GM21737 (cell line): Measurements from ENCODE around the gene AQP7.
"Not testable (repeated sequence)": the region's sequence is repeated elsewhere in the genome, so short reads cannot be mapped to it uniquely, and the experiment has no call there.

Source experiments
- ATAC-seq: cut with Tn5 transposase; IDR thresholded peaks from one replicate; pipeline ENCODE4 v1.9.1; 2021; ENCODE audit warnings: mild to moderate bottlenecking, moderate library complexity; ENCODE audit not compliant: unreplicated experiment

AQP7 gene

GRCh38 chr9:33434317-33435105 is 32.1 kb upstream of the AQP7 start:
- ATAC-seq: no peak

- ATAC-seq: no peak
Observed at GRCh38 chr9:33433871-33434270, 31.5 kb upstream of the AQP7 start.

DNA sequence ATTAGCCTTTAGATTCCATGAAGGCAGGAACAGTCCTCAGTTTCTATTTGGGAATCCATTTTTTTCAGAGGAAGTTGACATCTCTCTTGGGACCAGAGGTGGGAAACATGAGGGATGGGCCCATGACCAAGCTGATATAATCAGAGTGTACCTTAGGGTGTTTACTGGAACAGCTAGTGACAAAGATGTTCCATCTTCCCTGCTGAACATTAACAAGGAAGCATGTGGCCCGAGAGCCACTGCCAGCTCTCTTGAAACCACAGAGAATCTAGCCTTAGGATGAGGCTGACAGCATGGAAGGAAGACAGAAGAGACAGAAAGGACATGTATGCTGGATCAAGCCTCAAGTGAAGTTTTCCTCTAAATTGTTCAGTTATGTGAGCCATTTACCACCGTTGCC is 29.1 kb upstream of the AQP7 start:
- no peak for ATAC-seq

GRCh38 chr9:33430942-33431341 is 28.6 kb upstream of the AQP7 start:
- no peak for ATAC-seq

DNA sequence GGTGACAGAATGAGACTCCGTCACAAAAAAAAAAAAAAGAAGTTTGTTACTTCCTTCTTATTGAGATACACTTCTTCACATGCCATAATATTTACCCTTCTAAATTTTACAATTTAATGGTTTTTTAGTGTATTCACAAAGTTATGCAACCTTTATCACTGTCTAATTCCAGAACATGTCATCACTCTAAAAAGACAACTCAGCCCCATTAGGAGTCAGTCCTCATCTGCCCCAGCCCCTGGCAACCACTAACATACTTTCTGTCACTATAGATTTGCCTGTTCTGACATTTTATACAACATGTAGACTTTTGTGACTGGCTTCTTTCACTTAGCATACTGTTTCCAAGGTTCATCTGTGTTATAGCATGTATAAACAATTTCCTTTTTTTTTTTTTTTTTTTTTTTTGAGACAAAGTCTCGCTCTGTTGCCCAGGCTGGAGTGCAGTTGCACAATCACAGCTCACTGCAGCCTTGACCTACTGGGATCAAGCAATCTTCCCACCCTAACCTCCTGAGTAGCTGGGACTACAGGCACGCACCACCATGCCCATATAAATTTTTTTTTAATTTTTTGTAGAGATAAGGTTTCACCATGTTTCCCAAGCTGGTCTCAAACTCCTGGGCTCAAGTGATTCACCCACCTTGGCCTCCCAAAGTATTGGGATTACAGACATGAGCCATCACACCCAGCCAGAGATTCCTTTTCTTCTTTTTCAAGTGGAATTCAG is 27.1 kb upstream of the AQP7 start:
- no peak for ATAC-seq

DNA sequence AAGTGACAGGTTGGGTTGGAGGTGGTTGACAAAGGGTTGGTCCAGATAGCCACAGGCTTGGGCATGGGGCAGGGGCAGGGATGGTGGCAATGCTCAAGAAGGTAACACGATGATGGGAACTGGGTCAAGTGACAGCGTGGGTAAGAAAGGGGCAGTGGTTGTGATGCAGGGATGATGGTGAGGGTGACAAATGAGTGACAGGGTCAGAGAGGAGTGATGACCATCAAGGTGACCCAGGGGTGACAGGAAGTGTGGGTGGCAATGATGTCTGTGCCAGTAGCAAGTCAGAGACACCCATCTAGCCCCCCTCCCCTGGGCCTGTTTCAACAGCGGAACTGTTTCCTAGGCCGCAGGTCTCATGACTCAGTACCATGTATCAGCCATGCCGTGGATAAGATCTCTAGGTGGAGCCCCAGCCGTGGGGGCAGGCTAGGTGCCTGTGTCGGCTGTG is 24.5 kb upstream of the AQP7 start:
- ATAC-seq: no peak

- ATAC-seq: no peak
Observed at GRCh38 chr9:33425128-33425533, 22.8 kb upstream of the AQP7 start.

DNA sequence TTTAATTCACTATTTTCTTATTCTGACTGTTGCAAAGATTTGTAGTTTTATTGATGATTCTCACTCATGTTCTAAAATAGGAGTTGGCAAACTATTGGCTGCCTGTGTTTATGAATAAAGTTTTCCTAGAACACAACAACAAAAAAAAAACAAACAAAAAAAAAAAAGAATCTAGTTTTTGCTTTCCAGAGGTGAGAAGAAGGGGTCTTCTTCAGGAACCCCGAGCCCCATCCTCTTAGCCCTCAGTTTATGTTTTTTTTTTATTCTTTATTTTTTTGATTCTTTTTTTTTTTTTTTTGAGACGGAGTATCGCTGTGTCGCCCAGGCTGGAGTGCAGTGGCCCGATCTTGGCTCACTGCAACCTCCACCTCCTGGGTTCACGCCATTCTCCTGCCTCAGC is 22.1 kb upstream of the AQP7 start:
- ATAC-seq: not testable (repeated sequence)

DNA sequence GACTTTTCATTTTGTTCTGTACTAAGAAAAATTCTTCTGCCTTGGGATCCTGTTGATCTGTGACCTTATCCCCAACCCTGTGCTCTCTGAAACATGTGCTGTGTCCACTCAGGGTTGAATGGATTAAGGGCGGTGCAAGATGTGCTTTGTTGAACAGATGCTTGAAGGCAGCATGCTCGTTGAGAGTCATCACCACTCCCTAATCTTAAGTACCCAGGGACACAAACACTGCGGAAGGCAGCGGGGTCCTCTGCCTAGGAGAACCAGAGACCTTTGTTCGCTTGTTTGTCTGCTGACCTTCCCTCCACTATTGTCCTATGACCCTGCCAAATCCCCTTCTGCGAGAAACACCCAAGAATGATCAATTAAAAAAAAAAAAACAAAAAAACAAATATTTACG is 21.7 kb upstream of the AQP7 start:
- ATAC-seq: not testable (repeated sequence)

DNA sequence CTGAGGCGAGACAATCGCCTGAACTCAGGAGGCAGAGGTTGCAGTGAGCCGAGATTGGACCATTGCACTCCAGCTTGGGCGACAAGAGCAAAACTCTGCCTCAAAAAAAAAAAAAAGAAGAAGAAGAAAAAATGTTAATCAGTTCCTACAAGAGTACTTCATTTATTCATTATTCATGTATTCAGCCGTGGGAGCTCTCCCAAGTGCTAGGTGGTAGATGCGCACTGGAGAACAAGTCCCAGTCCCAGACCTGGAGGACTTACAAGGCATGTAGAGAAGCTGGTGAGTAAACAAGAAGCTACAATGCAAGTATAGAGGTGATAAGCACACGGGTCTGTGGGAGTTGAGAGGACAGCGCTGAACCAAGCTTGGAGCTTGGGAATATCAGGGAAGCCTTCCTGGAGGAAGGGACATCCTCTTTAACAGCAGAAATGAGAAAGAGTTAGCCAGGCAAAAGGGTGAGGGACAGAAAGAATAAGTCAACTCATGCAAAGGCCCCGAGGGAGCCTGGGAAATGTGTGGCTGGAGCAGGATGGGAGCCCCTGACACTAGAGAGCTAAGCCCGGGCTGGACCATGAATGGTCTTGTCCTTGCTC is 17.4 kb upstream of the AQP7 start:
- no peak for ATAC-seq

DNA sequence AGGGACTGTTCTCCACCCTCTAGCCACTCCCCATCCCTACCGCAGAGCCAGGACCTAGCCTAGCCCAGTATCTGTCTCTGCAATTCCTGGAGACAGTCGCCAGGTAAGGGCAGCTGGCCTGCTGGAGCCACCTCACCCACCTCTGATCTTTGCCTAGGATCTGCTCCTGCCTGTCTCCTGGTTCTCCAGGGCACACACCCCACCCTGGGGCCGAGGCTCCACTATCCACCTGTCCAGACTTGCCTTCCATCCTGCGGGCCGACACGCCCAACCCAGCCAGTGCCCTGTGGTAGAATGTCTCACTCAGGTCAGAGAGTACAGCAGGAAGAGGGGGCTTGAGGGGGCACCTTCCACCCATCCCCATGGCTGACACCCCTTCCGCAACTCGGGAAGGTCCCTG is 15.7 kb upstream of the AQP7 start:
- ATAC-seq: no peak

DNA sequence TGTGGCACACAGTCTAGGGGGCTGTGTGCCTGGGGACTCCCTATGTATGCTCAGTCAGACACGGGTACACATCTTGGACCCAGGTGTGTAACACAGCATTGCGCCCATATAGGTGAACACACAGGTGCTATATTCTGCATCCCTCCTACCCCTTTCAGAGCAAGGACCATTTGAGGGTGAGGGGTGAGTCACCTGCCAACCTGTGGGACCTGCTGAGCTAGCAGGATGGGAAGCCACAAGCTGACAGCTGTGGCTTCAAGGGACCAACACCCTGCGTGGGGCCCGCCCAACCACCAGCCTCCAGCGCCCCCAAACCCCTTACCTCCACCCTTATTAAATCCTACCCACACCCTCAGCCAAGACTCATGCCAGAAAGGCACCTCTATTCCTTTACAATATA is 14.6 kb upstream of the AQP7 start:
- ATAC-seq: no peak

DNA sequence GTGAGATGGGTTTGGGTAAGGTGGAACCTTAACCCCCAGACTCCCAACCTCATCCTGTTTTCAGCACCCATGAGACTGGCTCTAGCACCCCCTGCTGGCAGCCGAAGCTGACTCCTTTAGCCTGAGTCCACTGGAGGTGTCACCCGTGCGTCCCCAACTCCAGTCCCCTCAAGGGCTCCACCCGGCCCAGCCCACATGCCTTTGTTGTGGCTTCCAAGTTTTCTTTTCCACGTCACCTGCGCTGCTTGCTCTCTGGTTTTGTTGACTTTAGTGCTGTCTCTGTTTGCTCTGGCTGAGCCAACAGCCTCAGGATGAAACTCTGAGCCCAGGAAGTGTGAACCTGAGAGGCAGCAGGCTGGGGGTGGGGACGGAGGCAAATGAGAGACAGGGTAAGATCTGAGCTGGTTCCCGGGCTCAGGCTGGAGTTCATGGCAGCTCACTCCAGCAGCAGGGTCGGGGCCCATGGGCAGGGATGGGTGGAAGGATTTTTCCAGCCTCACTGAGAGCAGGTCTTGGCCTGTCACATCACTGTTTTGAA is 13.2 kb upstream of the AQP7 start:
- no peak for ATAC-seq

DNA sequence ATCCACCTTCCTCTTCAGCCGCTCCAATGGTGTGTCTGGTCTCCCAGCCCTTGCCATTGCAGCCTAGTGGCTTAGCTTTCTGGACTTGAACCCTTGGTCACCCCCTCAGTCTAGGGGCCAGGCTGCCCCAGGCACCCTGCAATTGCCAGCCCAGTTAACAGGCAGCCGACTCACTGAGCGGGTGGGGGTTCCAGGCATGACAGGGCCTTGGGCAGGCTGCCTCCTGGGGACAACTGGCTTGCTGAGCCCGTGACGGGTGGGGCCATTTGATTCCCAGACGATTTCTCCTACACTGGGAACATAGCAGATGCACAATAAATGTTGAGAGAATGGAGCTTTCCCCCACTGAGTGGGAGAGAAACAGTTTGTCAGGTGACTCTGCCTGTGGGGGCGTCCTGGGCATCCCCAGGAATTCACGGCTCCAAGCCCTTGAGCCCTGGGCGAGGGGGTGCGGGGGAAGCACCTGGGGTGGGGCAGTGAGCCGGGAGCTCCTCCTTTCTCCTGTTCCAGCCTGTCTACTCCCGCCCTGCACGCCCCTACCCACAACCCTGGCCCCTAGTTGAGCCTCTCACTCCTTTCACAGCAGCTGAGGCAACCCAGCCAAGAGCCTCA is 12.6 kb upstream of the AQP7 start:
- no peak for ATAC-seq

DNA sequence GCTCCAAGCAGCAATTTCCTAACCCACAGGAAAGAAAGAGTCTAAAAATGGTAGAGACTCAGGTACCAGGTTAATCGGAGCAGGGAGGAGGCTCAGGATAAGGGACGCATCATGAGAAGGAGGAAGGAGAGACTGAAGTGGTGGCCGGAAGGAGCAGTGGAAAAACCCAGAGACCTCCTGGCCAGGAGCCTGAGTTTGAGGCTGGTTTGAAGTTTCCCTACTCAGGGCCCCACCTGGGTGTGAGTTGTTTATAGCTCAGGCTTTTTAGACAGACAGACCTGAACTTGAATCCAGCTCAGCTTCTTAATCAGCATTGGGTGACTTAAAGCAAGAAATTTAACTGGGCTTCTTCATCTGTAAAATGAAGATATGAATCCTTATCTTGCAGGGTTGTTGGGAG is 11.9 kb upstream of the AQP7 start:
- ATAC-seq: no peak

DNA sequence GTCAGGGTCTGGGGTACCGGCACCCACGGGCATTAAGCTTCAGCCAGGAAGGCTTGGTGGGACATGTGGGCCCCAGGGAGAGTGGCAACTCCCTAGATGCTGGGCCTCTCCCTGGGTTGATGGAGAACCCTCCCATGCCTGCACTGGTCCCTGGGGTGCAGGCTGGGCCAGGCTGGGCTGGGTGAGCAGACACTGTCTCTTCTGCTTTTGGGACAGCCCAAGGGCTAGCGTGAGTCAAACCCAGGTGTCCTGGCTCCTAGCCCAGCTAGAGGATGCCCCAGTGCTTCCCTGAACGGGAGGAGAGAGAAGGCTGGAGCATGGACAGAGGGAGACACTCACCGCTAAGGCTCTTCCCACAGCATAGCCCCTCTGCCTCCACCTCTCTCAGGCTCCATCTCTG is 5.7 kb upstream of the AQP7 start:
- no peak for ATAC-seq

DNA sequence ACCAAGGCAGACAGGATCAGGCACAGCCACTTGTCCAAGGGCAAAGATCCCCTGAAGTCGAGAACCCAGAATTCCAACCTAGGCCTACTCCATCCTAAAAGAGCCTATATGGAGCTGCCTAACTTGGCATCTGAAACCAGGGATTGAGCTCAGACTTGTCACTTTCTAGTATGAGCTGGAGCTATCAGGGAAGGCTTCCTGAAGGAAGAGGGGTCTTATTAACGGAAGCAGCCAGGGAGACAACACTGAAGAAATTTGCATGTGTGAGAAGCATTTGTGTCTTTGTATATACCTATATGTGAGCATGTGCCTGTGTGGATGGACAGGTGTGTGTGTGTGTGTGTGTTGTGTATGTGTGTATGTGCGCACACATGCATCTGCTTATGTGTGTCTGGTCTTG is 4.7 kb upstream of the AQP7 start:
- no peak for ATAC-seq

GRCh38 chr9:33404788-33405362 is 2.5 kb upstream of the AQP7 start:
- no peak for ATAC-seq

DNA sequence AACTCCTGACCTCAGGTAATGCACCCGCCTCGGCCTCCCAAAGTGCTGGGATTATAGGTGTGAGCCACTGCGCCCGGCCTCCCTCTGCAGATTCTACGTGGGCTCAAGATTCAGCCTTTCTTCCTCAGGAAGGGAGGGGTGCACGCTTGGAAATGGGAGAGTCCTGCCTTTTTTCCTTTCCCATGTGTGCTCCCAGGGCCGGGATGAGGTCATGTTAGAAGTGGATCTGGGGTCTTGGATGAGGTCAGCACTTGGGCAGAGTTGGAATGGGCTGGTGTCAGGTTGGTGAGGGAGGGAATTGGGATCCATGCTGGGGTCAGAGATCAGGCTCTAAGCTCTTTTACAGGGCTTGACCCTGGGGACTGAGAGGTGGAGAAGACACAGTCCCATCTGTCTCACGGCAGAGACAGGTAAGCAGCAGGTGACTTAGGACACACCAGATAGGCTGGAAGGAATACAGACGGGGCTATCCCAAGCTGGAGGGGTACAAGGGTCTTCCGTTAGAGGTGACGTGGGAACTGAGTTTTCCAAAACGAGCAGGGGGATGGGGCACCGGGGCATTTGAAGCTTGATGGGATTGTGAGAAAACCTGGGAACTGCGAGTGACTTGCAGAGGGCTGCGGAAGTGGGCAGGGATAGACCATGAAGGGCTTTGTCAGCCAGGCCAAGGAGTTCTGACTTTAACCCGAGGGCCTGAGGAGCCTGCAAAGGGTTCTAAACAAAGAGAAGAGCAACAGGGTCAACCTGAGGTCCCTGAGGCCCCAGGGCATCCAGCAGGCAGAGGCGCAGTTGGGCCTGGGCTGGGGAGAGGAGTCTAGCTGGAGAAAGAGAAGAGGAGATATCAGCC is 1.8 kb upstream of the AQP7 start:
- no peak for ATAC-seq

DNA sequence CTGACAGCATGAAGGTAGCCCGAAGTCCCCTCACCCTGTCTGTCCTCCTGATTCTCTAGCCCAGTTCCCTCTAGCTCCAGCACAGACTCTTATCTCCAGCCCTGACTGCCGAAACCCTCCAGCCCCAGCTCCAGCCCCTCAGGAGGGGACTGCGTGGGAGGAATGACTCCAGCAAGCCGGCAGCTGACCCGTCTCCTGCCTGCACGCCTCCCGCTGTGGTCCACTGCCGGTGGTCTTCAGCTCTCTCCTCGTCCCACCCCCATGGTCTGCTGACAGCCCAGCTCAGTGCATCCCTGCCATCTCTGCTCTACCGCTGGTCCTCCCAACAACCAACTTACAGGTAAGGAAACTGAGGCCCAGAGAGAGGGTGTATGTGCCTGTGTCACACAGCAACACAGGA is 559 bp downstream of the AQP7 start:
- not testable (repeated sequence) for ATAC-seq
